Sigmoid colon (tissue), 7 donors: ENCODE data around the gene CES5A. TPM values are rescaled to one million over a fixed set of nuclear protein-coding genes. Genes with fewer than 3 reads are reported as not detected.

Source experiments
- DNase-seq: peaks from one replicate; pipeline ENCODE4 v3.0.0-alpha.2; 2019
- H3K27ac ChIP-seq, 4 donors: fragments of 200-600 bp; sonication (generic); one replicate each; pipeline ENCODE4 v1.5.1; 2016 to 2019; ENCODE audit warnings: mild to moderate bottlenecking in 1 of 4
- H3K27me3 ChIP-seq, 3 donors: fragments of 200-600 bp; sonication (generic); one replicate each; pipeline ENCODE4 v1.5.1; 2019; ENCODE audit warnings: mild to moderate bottlenecking in 1 of 3
- H3K36me3 ChIP-seq, 4 donors: fragments of 200-600 bp; sonication (generic); one replicate each; pipeline ENCODE4 v1.5.1; 2016 to 2019
- H3K4me1 ChIP-seq, 4 donors: fragments of 200-600 bp; sonication (generic); one replicate each; pipeline ENCODE4 v1.5.1; 2017 to 2019
- H3K4me3 ChIP-seq, 4 donors: fragments of 200-600 bp; sonication (generic); one replicate each; pipeline ENCODE4 v1.5.1; 2017 to 2019; ENCODE audit warnings: mild to moderate bottlenecking in 2 of 4, moderate library complexity in 1 of 4
- H3K9me3 ChIP-seq, 4 donors: fragments of 200-600 bp in 3 of 4; sonication (generic) in 3 of 4; one replicate each; pipeline versions ENCODE4 v1.5.1 to v1.6.1; 2013 to 2019
- EP300 ChIP-seq, 4 donors: sonication (generic); formaldehyde crosslinking; IDR thresholded peaks; one replicate each; pipeline ENCODE4 v1.6.1; 2017; ENCODE audit warnings: antibody characterized with exemption in 4 of 4
- POLR2A ChIP-seq, 2 donors: fragments of 450-650 bp; IDR thresholded peaks; one replicate each; pipeline ENCODE4 v1.6.1; 2016; ENCODE audit warnings: antibody characterized with exemption in 2 of 2, mild to moderate bottlenecking in 2 of 2, moderate library complexity in 2 of 2
- POLR2AphosphoS5 ChIP-seq, 4 donors: sonication (generic); formaldehyde crosslinking; IDR thresholded peaks; one replicate each; pipeline ENCODE4 v1.6.1; 2017; ENCODE audit warnings: antibody characterized with exemption in 4 of 4
- WGBS, 2 donors: extraction: QIAGEN DNeasy Blood & Tissue Kit; methylation state at CpG; one replicate each; pipeline ENCODE4 v1.1.7; 2013; 5-methylcytosine and 5-hydroxymethylcytosine counted together
- intact Hi-C: fragments of 100-400 bp; cut with DNase I; formaldehyde crosslinking; loops from one replicate; pipeline ENCODE4 v1.15.1; 2023
- polyA plus RNA-seq, 3 donors: library from polyadenylated mRNA; stranded (reverse); fragments of 200-250 nt; gene quantifications; one replicate each; pipeline ENCODE4 v1.2.3, GENCODE V29; 2013
- total RNA-seq, 4 donors: library from RNA; depleted of rRNA; stranded (reverse); fragments of >200 nt; gene quantifications; one replicate each; pipeline ENCODE4 v1.1.0, GENCODE V29; 2016
- TF ChIP-seq, protein P1 (sequence below), 4 experiments: fragments of 450-650 bp in 3 of 4; fragments of 200-600 bp in 1 of 4; IDR thresholded peaks; one replicate each; pipeline ENCODE4 v1.5.1; 2016 to 2019; ENCODE audit warnings: antibody characterized with exemption in 4 of 4, mild to moderate bottlenecking in 3 of 4, moderate library complexity in 2 of 4
- donor health status: healthy with polysubstance abuse.
- donor health status: Bipolar disorder and iron deficiency.
- donor health status: healthy.

The CES5A gene
- total and polyA plus RNA-seq, 7 donors, result not detected

DNA sequence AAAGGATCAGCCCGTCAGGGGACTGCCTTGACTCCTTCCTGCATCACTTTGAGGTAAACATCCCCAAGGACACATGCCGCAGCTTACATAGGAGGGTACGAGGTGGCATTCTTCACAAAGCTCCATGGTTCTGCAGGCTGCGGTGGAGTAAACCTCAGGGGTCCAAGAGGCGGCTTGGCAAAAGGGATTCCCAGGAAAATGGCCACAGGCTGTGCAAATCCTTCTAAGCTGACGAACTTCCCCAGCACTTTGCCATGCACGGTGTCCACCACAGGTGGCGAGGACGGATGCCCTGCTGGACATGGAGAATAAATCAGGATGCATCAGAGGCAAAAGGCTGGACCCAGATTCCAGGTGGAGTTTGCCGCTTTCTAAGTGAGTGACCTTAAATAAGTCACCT, 46.5 kb downstream of the CES5A start:
- intact Hi-C loops, result loop anchor here (2.0 kb wide), 1 partner anchor 64 kb away; no protein-coding TSS in a partner anchor
- H3K4me3 ChIP-seq, result no peak overlapping the region
- no peak overlapping the region for H3K27ac ChIP-seq
- no peak for TF ChIP-seq POLR2AphosphoS5 (IDR thresholded peaks at IDR 0.05)
- no peak for TF ChIP-seq POLR2A (IDR thresholded peaks at IDR 0.05)
- TF ChIP-seq, protein P1, sequence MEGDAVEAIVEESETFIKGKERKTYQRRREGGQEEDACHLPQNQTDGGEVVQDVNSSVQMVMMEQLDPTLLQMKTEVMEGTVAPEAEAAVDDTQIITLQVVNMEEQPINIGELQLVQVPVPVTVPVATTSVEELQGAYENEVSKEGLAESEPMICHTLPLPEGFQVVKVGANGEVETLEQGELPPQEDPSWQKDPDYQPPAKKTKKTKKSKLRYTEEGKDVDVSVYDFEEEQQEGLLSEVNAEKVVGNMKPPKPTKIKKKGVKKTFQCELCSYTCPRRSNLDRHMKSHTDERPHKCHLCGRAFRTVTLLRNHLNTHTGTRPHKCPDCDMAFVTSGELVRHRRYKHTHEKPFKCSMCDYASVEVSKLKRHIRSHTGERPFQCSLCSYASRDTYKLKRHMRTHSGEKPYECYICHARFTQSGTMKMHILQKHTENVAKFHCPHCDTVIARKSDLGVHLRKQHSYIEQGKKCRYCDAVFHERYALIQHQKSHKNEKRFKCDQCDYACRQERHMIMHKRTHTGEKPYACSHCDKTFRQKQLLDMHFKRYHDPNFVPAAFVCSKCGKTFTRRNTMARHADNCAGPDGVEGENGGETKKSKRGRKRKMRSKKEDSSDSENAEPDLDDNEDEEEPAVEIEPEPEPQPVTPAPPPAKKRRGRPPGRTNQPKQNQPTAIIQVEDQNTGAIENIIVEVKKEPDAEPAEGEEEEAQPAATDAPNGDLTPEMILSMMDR (IDR thresholded peaks at IDR 0.05), result no peak
- no peak for TF ChIP-seq EP300 (IDR thresholded peaks at IDR 0.05)
- no peaks in the 10 kb centered on the region for H3K9me3 ChIP-seq
- DNase-seq, result no peak
- H3K27me3 ChIP-seq, result no peaks in the 10 kb centered on the region
- WGBS, 2 donors, result 77 to 78% methylated on average over 10 of the region's 10 CpGs
- H3K4me1 ChIP-seq, result no peaks in the 10 kb centered on the region
- H3K36me3 ChIP-seq, result peaks cover 0 to 4% (median 0%) of the 10 kb centered on the region in 4 donors

DNA sequence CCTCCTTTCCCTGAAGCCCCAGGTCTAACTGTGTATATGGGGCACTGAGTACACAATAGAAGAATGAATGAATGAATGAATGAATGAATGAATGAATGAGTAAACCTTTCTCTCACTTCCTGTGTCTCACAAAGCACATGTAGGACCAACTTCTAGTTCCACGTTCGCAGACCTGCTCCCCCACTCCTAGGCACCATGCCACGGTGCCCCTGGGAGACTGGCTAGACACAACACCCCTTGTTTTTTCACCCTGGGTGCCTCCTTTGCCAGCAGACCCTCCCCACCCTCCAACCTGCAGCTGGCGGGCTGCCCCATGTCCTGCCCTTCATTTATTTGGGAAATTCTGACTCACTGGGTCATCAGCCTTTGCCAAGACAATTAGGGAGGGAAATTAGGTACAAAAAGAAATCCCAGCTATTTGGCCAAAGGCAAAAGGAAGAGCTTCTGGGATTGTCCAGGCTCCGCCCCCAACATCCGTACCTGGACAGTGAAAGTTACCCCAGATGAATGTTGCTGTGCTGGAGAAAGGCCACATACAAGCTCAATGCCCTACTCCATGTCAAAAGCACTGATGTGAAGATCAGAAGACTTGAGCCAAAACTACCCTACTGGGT, 50.0 kb downstream of the CES5A start:
- WGBS, 2 donors, result 71 to 83% methylated on average over 6 of the region's 6 CpGs
- H3K4me1 ChIP-seq, result no peaks in the 10 kb centered on the region
- intact Hi-C loops, result no loop called here
- no peak for DNase-seq
- H3K27ac ChIP-seq, result no peak overlapping the region
- no peak for TF ChIP-seq POLR2AphosphoS5 (IDR thresholded peaks at IDR 0.05)
- TF ChIP-seq, protein P1 (IDR thresholded peaks at IDR 0.05), result no peak
- TF ChIP-seq POLR2A (IDR thresholded peaks at IDR 0.05), result no peak
- TF ChIP-seq EP300 (IDR thresholded peaks at IDR 0.05), result no peak
- H3K36me3 ChIP-seq, result peaks cover 0 to 4% (median 0%) of the 10 kb centered on the region in 4 donors
- no peak overlapping the region for H3K4me3 ChIP-seq
- no peaks in the 10 kb centered on the region for H3K9me3 ChIP-seq
- no peaks in the 10 kb centered on the region for H3K27me3 ChIP-seq

DNA sequence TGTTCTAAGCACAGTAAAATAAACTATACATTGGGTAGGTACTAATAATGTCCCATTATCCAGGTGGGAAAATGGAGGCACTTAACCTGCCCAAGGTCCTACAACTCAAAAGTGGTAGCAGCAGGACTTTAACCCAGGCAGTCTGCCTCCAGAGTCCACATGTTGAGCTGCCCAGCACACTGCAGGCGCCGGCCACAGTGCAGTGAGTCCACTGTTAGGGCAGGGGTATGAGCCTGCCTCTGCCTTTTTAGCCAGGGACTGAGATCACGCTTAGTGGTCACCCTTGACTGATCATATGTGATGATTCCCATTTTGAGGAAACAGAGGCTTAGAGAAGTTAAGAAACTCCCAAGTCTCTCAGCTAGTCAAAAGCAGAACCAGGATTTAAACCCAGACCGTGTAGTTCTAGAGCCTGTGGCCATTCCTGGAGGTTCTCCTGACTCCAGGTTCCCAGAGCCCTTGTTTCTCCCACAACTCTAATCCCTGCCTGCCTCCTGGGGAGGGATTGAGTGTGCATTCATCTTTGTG, 50.6 kb downstream of the CES5A start:
- H3K9me3 ChIP-seq, result no peaks in the 10 kb centered on the region
- no peak overlapping the region for H3K4me3 ChIP-seq
- no peaks in the 10 kb centered on the region for H3K4me1 ChIP-seq
- TF ChIP-seq POLR2AphosphoS5 (IDR thresholded peaks at IDR 0.05) (no peak), EP300 (IDR thresholded peaks at IDR 0.05) (no peak), POLR2A (IDR thresholded peaks at IDR 0.05) (no peak)
- TF ChIP-seq, protein P1 (IDR thresholded peaks at IDR 0.05), result no peak
- no peaks in the 10 kb centered on the region for H3K27me3 ChIP-seq
- peaks cover 0 to 4% (median 0%) of the 10 kb centered on the region in 4 donors for H3K36me3 ChIP-seq
- intact Hi-C loops, result no loop called here
- no peak overlapping the region for H3K27ac ChIP-seq
- DNase-seq, result no peak
- 85% methylated on average over 4 of the region's 4 CpGs for WGBS, 2 donors

DNA sequence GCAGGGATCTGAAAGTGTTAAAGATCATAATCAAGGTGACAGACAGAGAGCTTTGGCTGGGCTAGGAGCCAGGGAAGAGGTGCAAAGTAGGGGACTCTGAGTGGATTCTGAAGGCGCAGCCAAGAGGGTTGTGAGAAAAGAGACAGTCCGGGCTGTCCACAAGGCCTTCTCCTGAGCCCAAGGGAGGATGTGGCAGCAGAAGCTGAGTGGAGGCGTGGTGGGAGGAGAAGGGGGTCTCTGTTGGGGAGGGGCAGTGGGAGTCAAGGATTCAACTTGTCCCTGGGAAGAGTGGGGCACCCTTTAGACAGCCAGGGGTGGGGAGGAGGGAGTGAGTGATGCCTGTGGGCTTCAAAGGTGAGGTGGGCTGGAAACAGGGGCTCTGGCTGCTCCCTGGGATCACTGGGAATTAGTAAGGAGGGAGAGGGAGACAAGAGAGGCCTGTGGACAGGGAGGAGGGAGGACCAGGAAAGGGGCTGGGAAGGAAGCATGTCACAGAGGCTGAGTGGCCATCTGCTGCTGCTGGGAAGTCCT, 52.8 kb downstream of the CES5A start:
- H3K27ac ChIP-seq, result no peak overlapping the region
- no peaks in the 10 kb centered on the region for H3K9me3 ChIP-seq
- H3K36me3 ChIP-seq, result peaks cover 0 to 4% (median 0%) of the 10 kb centered on the region in 4 donors
- no peaks in the 10 kb centered on the region for H3K27me3 ChIP-seq
- no peak for TF ChIP-seq POLR2AphosphoS5 (IDR thresholded peaks at IDR 0.05)
- TF ChIP-seq, protein P1 (IDR thresholded peaks at IDR 0.05), result no peak
- no peak for TF ChIP-seq POLR2A (IDR thresholded peaks at IDR 0.05)
- TF ChIP-seq EP300 (IDR thresholded peaks at IDR 0.05), result no peak
- no peak overlapping the region for H3K4me3 ChIP-seq
- WGBS, 2 donors, result 66 to 74% methylated on average over 3 of the region's 3 CpGs
- no peaks in the 10 kb centered on the region for H3K4me1 ChIP-seq
- DNase-seq, result no peak
- intact Hi-C loops, result no loop called here
